ENCODE measurements around the gene JAK2.
"Not testable (repeated sequence)": the region's sequence is repeated elsewhere in the genome, so short reads cannot be mapped to it uniquely, and the experiment has no call there.

The JAK2 gene

GRCh38 chr9:5041390-5042115 lies 56.5 kb downstream of the JAK2 start:
- no peak for DNase-seq (ENCODE audit: low read depth in 2 of 2)

- DNase-seq (ENCODE audit: low read depth in 2 of 2): no peak
Measured at GRCh38 chr9:5042661-5043178, 57.6 kb downstream of the JAK2 start.

- DNase-seq (ENCODE audit: low read depth in 2 of 2): no peak
Measured at GRCh38 chr9:5043381-5043780, 58.3 kb downstream of the JAK2 start.

- DNase-seq (ENCODE audit: low read depth in 2 of 2): no peak
Measured at GRCh38 chr9:5044160-5044559, 59.1 kb downstream of the JAK2 start.

GRCh38 chr9:5052838-5053237 lies 67.8 kb downstream of the JAK2 start:
- DNase-seq (ENCODE audit: low read depth in 2 of 2): no peak

- DNase-seq (ENCODE audit: low read depth in 2 of 2): no peak
Measured at GRCh38 chr9:5062631-5063030, 77.6 kb downstream of the JAK2 start.

- no peak for DNase-seq (ENCODE audit: low read depth in 2 of 2)
Measured at GRCh38 chr9:5072871-5073270, 87.8 kb downstream of the JAK2 start.

GRCh38 chr9:5073701-5074100 lies 88.6 kb downstream of the JAK2 start:
- DNase-seq (ENCODE audit: low read depth in 2 of 2): no peak

- DNase-seq (ENCODE audit: low read depth in 2 of 2): no peak
Measured at GRCh38 chr9:5085993-5086392, 100.9 kb downstream of the JAK2 start.

GRCh38 chr9:5089737-5090136 lies 104.7 kb downstream of the JAK2 start:
- no peak for DNase-seq (ENCODE audit: low read depth in 2 of 2)

- no peak for DNase-seq (ENCODE audit: low read depth in 2 of 2)
Measured at GRCh38 chr9:5095795-5096194, 110.7 kb downstream of the JAK2 start.

- DNase-seq (ENCODE audit: low read depth in 2 of 2): no peak
Measured at GRCh38 chr9:5099466-5099865, 114.4 kb downstream of the JAK2 start.

GRCh38 chr9:5101127-5101526 lies 116.1 kb downstream of the JAK2 start:
- not testable (repeated sequence) for DNase-seq (ENCODE audit: low read depth in 2 of 2)

- not testable (repeated sequence) for DNase-seq (ENCODE audit: low read depth in 2 of 2)
Measured at GRCh38 chr9:5106517-5106916, 121.4 kb downstream of the JAK2 start.

GRCh38 chr9:5110867-5111681 lies 126.0 kb downstream of the JAK2 start:
- DNase-seq (ENCODE audit: low read depth in 2 of 2): no peak

GRCh38 chr9:5111696-5112095 lies 126.6 kb downstream of the JAK2 start:
- no peak for DNase-seq (ENCODE audit: low read depth in 2 of 2)

GRCh38 chr9:5112109-5112592 lies 127.1 kb downstream of the JAK2 start:
- no peak for DNase-seq (ENCODE audit: low read depth in 2 of 2)

GRCh38 chr9:5112646-5113045 lies 127.6 kb downstream of the JAK2 start:
- no peak for DNase-seq (ENCODE audit: low read depth in 2 of 2)

- DNase-seq (ENCODE audit: low read depth in 2 of 2): no peak
Measured at GRCh38 chr9:5113523-5113922, 128.5 kb downstream of the JAK2 start.

GRCh38 chr9:5113994-5114748 lies 129.1 kb downstream of the JAK2 start:
- DNase-seq (ENCODE audit: low read depth in 2 of 2): no peak

GRCh38 chr9:5122116-5122515 lies 137.0 kb downstream of the JAK2 start:
- DNase-seq (ENCODE audit: low read depth in 2 of 2): no peak

GRCh38 chr9:5122516-5122915 lies 137.4 kb downstream of the JAK2 start:
- no peak for DNase-seq (ENCODE audit: low read depth in 2 of 2)
